ENCODE data around the gene SSR1.

- TF ChIP-seq SUZ12 (IDR thresholded peaks at IDR 0.05; ENCODE audit: extremely low read depth, insufficient read depth, insufficient read length): no peak
- no peak for TF ChIP-seq YY1 (IDR thresholded peaks at IDR 0.05; ENCODE audit: insufficient read depth, insufficient read length)
- TF ChIP-seq ZNF274 (IDR thresholded peaks at IDR 0.05; ENCODE audit: low read depth, low read length): no peak
These were observed 54.7 kb downstream of the SSR1 start for GRCh38 chr6:7258231-7258763.
